Activated CD4-positive, CD25-positive, alpha-beta regulatory T cell (primary cell): ENCODE data around the gene RANBP2.
"Not testable (repeated sequence)": the region's sequence is repeated elsewhere in the genome, so short reads cannot be mapped to it uniquely, and the experiment has no call there.

Experiments
- DNase-seq, 4 experiments: peaks; one replicate each; lab custom pipeline; 2025; lab: John Stamatoyannopoulos, UW

RANBP2 gene

DNA sequence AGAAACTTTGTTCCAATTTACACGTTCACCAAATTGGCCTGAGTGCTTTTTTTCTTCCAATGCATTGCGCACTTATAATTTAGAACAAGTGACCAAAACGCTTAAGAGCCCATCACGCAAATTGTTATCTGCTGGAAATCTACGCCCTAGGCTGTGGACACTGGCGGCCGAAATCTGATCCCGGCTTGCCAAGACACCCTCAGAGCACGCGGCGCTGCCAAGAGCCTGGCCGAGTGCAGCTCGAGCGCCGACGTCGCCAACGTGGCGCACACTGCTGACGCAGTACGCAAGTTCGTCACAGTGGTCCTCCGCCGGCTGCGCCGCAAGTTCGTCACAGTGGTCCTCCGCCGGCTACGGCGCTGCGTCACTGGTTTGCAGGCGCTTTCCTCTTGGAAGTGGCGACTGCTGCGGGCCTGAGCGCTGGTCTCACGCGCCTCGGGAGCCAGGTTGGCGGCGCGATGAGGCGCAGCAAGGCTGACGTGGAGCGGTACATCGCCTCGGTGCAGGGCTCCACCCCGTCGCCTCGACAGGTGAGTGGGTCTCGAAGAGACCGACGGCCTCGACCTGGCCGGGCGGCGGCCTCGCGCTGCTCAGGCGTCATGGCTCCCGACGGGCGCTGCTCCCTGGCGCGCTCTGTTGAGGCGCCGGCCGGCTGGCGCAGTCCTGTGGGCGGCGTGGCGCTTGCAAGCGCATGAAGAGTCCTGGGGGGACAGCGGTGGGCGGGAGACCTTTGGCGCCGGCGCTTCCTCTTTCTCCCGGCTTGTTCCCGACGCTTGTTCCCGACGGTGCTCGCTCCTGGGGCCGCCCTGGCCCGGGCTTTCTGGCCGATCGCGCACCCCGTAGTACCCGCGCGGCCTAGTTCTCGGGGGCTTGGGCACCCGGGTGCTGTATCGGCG, at the start of gene RANBP2:
TSS of gene RANBP2 (plus strand) at position 334 of the 896 bp plus-strand sequence. CDS start at position 459, 125 bp downstream.
- peak; percentile 86 to 91 (median 88) for DNase-seq

DNA sequence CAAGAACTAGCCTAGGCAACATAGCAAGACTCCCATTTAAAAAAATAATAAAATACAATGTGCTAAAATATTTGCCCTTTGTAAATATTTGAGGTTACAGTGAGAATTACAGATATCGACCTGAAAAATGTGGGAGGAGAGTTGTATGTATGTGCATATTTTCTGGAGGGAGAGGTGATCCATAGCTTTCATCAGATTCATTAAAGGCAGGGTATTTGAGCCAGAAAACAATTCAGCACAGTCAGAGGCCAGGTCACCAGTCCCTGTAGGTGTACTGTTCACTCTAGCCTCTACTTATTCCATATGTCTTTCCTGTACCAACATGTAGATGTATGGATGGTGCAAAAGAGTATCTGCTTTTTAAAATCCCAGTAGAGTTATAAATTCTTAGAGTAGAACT, 49.0 kb upstream of the RANBP2 start:
- DNase-seq = not testable (repeated sequence)

- DNase-seq = not testable (repeated sequence)
Measured at GRCh38 chr2:108672200-108672805, 47.0 kb upstream of the RANBP2 start.

DNA sequence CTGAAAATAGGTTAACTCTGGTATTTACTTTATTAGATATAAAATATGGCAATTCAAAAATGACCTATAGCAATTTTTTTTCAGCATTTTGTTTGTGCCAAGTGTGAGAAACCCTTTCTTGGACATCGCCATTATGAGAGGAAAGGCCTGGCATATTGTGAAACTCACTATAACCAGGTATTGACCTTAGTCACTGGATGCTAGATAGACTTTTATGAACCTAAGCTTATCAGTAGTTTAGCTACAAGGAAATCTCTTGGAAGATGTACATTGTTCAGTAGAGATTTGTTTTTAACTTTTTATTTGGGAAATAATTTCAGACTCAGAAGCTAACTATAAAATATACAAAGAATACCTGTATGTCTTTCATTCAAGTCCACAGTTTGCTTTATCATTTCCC, 42.8 kb upstream of the RANBP2 start:
- not testable (repeated sequence) for DNase-seq

- not testable (repeated sequence) for DNase-seq
Measured at GRCh38 chr2:108677239-108677744, 42.0 kb upstream of the RANBP2 start.

DNA sequence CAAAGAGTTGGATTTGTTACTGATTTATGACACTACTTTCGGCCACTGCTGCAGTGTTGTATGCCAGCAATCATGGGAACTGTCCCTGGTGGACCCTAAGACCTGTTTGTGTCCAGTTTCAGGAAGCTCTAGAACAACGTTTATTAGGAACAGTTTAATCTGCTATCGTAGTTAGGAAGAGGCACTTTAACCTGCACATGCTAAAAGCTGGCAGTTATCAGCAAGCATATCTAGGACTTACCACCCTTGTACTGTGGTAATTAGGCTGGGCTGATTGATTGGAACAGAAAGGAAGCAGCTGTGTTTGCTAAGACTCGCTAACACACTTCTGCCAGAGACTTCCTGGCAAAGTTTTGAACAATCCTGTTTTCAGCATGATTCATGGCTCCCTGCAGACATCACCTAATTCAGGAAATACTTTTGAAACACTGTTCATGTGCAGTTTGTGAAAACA, 41.1 kb upstream of the RANBP2 start:
- DNase-seq = not testable (repeated sequence)

GRCh38 chr2:108680805-108681204, 38.5 kb upstream of the RANBP2 start:
- DNase-seq = not testable (repeated sequence)

- DNase-seq = not testable (repeated sequence)
Measured at GRCh38 chr2:108688818-108689756, 30.2 kb upstream of the RANBP2 start.

DNA sequence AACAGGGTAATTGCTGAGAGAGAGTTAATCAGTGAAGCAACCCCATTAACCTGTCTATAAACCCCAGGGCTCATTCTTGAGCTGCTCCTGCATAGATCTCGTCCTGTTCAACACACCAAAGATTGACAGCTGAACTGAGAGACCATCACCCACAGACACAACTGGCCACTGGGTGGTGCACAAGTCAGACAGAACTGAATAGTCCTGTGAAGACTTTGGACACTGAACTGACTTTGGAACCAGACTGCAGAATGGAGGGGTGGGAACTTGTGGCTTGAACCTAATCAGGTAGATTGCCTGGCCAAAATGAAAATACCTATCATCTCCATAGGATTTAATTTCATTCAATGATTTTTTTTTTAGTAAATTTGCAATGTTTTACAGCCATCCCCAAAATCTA, 29.3 kb upstream of the RANBP2 start:
- not testable (repeated sequence) for DNase-seq

DNA sequence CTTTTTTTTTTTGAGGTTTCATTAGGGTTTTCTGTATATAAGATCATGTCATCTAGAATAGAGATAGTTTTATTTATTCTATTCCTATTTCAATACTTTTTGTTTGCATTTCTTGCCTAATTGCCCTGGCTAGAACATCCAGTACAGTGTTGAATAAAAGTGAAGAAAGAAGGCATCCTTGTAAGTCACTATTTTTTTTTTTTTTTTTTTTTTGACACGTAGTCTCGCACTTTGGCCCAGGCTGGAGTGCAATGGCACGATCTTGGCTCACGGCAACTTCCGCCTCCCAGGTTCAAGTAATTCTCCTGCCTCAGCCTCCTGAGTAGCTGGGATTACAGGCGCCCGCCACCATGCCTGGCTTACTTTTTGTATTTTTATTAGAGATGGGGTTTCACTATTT, 27.8 kb upstream of the RANBP2 start:
- DNase-seq = no peak

GRCh38 chr2:108701208-108701607, 18.1 kb upstream of the RANBP2 start:
- no peak for DNase-seq

DNA sequence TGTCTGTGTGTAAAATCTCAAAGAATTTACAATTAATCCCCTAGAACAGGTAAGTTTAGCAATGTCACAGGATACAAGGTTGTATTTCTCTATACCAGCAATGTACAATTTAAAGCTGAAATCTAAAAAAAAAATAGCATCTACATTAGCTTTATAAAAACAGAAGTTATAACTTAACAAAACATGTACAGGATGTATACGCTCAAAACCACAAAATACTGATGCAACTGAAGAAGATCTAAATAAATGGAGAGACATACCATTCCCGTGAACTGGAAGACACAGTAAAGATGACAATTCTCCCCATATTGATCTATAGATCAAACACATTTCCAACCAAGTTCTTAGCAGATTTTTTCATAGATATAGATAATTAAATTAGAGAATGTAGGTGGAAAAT, 17.5 kb upstream of the RANBP2 start:
- no peak for DNase-seq

DNA sequence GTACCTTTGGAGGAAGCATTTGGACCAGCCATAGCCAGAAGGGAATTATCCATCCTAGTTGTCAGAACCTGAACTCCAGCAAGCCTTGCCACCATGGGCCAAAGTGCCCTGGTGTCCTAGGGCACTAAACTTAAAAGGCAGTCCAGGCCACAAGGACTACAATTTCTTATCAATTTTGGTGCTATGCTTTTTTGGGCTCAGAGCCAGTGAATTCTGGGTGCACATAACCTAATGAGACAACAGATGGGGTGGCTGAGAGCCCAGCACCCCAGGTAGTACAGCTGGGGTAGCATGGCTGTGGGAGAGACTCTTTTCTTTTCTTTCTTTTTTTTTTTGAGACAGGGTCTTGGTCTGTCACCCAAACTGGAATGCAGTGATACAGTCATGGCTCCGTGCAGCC, 14.4 kb upstream of the RANBP2 start:
- DNase-seq = no peak

DNA sequence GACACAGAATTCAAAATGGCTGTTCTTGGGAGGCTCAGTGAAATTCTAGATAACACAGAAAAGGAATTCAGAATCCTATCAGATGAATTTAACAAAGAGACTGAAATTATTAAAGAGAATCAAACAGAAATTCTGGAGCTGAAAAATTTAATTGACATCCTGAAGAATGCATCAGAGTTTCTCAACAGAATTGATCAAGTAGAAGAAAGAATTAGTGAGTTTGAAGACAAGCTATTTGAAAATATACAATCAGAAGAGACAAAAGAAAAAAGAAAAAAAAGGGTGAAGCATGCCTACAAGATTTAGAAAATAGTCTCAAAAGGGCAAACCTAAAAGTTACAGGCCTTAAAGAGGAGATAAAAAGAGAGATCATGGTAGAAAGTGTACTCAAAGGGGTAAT, 12.0 kb upstream of the RANBP2 start:
- DNase-seq = no peak

GRCh38 chr2:108716971-108717370, 2.3 kb upstream of the RANBP2 start:
- DNase-seq = not testable (repeated sequence)

DNA sequence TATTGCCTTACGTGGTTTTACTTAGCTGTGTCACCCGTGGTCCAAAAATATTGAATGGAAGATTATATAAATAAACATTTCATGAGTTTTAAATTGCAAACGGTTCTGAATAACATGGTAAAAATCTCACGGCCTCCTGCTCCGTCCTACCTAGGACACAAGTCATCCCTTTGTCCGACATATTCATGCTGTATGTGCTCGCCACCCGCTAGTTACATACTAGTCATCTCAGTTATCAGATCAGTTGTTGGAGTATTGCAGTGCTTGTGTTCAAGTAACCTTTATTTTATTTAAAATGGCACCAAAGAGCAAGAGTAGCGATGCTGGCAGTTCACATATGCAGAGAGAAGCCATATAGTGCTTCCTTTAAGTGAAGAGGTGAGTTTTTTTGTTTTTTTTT, 6.8 kb downstream of the RANBP2 start:
- not testable (repeated sequence) for DNase-seq

GRCh38 chr2:108734656-108735055, 15.4 kb downstream of the RANBP2 start:
- not testable (repeated sequence) for DNase-seq

GRCh38 chr2:108757973-108758372, 38.7 kb downstream of the RANBP2 start:
- DNase-seq = not testable (repeated sequence)

DNA sequence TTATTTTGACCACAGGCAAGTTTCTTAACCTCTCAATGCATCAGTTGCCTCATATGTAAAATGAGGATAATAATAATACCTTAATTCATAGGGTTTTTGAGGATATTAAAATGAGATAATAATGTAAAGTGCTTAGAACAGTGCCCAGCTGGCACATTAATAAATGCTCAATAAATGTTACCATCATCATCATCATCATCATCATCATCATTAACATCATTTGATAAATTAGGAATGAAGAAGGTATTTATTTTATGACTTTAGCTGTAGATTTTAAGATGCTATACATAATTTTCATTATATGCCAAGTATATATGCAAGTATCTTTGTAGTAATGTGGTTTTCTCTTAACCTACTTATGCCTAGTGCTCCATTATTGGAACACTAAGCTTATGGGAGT, 43.3 kb downstream of the RANBP2 start:
- not testable (repeated sequence) for DNase-seq

DNA sequence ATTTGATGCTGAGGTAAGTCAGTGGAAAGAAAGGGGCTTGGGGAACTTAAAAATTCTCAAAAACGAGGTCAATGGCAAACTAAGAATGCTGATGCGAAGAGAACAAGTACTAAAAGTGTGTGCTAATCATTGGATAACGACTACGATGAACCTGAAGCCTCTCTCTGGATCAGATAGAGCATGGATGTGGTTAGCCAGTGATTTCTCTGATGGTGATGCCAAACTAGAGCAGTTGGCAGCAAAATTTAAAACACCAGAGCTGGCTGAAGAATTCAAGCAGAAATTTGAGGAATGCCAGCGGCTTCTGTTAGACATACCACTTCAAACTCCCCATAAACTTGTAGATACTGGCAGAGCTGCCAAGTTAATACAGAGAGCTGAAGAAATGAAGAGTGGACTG, 47.4 kb downstream of the RANBP2 start:
- DNase-seq = not testable (repeated sequence)

DNA sequence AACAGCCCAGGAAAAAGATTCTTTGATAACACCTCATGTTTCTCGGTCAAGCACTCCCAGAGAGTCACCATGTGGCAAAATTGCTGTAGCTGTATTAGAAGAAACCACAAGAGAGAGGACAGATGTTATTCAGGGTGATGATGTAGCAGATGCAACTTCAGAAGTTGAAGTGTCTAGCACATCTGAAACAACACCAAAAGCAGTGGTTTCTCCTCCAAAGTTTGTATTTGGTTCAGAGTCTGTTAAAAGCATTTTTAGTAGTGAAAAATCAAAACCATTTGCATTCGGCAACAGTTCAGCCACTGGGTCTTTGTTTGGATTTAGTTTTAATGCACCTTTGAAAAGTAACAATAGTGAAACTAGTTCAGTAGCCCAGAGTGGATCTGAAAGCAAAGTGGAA, 48.6 kb downstream of the RANBP2 start:
- not testable (repeated sequence) for DNase-seq

- no peak for DNase-seq
Measured at GRCh38 chr2:108776475-108776874, 57.2 kb downstream of the RANBP2 start.
